Activated T-cell treated with anti-CD3 and anti-CD28 coated beads for 1 hour (primary cell): Measurements from ENCODE around the gene ALCAM.

Experiments
- DNase-seq: peaks from one replicate; pipeline ENCODE4 v3.0.0-alpha.2; 2020; ENCODE audit warnings: low read depth

The ALCAM gene

DNA sequence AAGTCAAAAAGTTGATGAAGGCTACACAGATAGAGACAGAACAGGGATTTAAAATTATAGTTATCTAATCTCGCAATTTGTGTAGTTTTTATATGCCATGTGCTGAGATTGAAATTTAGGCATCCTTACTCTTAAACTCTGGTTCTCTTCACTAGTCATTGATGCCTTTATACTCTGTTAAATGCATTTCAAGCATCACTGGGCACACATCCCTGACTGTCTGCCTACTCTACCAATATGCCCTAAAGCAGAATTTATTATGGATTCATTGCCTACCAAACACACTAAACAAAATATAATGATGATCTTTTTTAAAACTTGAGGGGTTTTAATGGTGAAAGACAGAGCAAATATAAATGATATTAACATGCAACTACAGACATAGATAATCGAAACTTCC, 10.3 kb upstream of the ALCAM start:
- no peak for DNase-seq

DNA sequence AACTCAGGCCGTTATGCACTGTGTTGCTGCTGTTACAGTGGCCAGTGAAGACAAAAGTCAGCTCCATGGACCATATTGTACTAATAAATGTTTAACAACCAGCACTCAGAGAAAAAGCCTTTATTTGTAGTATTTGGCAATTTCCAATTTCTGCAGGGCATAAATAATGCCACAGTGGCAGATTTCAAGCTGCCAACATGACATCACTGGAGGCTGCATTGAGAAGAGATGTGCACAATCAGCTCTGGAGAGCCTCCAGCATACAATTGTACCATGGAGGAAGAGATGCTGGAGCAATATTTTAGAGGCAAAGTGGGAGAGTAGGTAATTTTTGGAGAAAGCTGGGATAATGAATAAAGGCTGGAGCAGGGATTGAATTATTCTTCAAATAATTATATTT, 9.7 kb upstream of the ALCAM start:
- DNase-seq, result no peak

DNA sequence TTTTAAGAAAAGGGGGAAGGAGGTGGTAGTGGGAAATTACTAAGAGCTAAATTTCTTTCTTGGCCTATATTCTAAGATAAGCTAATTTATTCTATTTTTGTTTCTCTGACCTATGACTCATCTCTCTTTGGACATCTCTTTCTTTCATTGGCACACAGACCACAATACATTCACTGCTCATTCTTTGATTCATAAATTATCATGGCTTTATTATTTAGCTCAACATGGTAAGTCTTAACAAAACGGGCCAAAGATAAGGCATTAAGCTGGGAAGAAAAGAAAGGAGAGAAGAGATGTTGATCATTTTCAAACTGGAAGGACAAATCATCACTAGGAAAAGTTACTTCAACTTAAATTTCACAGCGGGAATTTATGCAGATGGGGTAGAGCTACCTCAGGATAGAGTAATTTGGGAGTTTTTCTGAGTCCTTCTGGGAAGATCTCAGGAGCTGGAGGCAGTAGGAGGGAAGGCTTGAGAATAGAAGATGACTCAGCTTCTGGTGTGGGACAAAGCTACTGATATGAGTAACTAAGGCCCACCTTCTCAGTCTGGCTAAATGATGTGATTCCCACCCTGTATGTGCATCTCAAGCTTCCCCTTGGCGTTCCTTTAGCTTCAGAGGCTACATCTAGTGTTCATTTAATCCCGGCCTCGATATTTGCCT, 7.5 kb upstream of the ALCAM start:
- DNase-seq, result no peak

DNA sequence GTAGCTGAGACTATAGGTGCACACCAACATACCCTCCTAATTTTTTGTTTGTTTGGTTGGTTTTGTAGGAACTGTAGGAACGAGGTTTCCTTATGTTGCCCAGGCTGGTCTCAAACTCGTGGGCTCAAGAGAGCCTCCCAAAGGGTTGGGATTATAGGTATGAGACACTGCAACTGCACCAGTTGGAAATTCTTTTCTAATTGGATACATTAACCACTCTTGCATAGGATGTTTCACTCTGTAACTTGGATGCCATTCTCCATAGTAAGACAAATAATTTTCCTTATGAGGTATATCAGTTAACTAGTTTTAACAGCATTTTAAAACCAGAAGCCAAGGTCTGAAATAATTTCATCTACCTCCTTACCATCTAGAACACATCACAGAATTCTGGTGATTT, 6.7 kb upstream of the ALCAM start:
- no peak for DNase-seq

DNA sequence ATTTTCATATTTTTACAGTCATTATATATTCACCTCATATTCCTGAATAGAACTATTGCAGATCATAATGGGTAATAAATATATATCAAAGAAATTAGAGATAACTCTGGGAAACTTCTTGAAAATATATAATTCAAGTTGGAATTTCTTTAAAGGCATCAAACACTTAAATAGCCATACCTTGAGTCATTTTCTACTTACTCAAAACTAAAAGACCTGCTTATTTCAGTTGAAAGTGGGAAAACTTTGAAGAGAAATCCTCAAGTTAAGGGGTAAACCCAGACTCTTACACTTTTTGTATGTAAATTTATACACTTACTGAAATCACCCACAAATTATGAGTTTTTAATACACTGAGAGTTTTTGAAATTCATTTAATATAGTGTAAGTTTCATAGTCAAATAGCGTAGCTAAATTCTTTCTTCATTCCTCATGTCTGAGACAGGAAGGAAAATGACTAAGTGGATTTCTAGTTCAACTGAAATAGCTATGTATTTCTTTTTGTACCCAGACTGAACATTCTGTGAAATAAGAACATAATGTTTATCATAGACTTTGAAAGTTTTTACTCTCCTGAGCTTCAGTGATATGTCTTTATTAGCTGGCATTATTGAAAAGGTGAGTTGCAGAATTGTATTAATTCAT, 4.6 kb upstream of the ALCAM start:
- no peak for DNase-seq

DNA sequence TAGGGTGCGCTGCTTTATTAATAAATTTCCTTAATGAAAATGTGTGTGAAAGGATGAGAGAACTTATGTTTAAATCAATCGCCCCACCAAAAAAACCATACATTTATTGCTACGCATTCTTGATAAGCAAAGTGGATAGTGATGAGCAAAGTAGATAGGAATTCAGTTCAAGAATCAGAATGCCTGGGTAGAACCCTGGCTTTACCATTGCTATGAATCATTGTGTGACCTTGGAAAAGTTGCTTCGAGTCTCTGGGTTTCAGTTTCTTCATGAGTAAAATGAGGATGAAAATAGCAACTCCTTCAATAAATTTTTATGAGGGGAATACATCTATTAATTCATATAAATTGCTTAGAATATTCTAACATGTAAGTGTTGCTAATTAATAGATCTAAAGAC, 2.6 kb upstream of the ALCAM start:
- DNase-seq, result no peak

DNA sequence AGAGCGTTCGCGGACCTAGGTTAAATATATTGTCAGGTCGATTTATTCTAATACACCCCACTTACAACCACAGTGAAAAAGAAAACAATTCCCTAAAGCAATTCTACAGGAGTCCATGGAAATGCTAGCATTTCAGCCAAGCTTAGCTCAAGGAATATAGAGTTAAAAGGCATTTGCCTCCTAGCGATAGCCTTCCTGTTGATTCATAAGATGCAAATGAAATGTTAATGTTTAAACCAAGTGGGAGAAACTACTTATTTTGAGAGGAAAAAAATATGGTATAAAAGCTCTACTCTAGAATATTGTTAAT, 1.7 kb upstream of the ALCAM start:
- no peak for DNase-seq

DNA sequence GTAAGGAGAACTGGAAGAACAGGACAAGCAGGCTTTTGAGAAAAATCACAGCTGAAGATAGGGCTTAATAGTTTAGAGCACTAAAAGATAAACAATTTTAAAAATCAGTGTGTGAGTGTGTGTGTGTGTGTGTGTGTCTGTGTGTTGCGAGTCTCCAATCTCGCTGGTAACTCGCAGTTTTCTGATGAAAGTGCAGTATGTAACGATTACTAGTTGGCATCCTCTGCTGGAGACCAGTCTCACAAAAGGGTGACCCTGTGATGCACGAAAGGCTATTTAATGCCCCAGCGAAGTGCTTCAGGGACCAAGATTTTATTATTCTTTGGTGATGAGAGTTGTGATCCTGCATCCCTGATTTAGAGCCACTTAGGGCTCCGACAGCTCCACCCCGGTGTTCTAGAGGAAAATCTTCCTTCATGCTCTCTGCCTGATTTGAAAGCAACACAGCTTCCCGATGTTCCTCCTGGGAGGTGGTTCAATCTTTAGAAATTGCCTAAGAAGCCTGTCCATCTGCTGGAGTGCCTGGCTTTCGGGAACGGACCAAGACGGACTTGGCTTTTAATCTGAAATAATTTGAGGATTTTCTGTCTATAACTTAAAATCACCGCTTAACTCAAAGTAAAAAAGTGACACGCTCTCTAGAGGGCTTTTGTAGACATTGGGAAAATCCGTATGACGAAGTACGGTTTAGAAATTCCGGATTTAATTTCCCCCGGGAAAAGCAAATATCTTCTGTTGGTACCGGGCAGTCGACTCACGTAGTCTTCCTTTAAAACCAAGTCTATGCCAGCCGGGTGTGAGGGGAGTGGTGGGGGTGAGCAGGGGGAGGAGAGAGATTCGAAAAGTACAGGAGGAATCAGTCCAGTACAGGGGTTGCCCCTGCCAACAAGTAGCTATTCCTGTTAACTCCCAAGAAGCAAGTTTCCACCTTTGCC, 1.1 kb upstream of the ALCAM start:
- no peak for DNase-seq

DNA sequence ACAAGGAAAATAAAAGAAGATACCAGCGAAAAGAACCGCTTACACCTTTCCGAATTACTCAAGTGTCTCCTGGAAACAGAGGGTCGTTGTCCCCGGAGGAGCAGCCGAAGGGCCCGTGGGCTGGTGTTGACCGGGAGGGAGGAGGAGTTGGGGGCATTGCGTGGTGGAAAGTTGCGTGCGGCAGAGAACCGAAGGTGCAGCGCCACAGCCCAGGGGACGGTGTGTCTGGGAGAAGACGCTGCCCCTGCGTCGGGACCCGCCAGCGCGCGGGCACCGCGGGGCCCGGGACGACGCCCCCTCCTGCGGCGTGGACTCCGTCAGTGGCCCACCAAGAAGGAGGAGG, 325 bp downstream of the ALCAM start:
- DNase-seq, result no peak

DNA sequence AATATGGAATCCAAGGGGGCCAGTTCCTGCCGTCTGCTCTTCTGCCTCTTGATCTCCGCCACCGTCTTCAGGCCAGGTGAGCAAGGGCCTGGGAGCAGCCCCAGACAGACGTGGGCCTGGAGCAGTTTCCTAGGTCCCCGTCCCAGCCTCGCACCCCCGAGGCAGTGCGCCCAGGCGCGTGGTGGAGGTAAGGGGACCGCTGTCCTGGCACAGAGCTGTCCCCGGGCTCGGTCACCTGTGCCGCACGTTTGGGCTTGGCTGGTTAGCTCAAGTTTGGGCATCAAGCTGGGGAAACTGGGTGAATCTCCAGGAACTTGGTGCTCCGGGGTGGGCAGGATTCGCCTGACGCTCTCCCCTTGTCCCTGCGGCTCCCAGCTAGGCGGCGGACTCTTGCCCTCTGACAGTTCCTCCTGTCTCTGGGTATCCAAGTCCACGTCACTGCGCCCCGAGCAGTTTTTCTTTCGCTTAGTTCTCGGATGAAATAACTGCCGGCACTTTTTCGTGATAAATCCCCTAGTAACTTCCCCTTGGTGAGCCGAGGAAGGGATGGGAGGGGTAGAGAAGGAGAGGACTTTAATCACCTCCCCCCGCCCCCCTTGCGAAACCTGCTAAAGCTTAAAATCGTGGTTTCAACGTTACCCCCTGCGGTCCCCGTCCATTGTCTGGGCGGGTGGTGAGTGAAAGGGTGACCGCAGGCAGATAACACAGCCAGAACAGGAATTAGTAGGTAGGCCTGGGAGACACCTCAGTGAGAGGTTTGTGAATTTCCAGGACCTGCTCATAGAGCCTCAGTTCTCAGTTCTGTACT, 901 bp downstream of the ALCAM start:
- DNase-seq, result peak; percentile 12

DNA sequence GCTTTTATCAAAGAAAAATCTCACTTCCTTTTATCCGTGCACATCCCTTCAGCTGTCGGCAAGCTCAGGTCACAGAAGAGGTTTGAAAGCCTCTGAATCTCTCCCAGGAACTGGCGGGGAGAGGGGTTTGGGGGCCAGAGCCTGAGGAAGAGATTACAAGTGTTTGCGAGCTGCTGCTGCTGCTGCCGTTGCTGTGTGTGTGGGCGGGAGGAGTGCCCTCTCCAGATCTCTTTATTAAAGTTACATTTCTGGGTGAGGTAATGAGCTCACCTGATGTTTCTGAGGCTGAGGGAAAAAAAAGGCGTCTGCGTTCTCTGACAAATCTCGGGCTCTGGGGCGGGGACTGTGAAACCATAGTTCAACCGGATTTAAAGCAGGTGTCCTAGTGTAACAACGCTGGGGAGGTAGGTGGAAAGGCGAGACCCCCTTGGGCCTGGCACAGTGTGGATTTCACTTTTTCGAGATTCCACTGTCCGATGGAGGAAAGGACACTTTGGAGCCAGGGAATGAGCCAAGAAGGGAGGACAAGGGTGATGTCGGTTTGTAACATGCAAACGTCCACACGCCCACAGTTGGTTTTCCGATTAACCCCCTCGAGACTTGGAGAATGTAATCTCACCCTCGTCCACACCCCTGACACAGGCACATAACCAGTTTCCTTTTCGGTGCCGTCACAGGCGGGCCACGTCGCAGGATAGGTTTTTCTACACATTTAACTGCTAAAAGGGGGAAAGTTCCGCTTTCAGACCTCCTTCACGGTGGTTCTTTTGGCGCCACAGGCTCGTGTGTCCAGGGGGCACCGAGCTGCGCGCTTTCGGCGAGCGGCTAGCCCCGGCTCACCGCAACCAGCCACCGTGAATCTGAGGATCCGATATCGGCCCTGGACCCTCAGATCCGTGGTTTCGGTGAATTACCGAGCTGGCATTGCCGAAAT, 2.1 kb downstream of the ALCAM start:
- DNase-seq, result peak; percentile 50

DNA sequence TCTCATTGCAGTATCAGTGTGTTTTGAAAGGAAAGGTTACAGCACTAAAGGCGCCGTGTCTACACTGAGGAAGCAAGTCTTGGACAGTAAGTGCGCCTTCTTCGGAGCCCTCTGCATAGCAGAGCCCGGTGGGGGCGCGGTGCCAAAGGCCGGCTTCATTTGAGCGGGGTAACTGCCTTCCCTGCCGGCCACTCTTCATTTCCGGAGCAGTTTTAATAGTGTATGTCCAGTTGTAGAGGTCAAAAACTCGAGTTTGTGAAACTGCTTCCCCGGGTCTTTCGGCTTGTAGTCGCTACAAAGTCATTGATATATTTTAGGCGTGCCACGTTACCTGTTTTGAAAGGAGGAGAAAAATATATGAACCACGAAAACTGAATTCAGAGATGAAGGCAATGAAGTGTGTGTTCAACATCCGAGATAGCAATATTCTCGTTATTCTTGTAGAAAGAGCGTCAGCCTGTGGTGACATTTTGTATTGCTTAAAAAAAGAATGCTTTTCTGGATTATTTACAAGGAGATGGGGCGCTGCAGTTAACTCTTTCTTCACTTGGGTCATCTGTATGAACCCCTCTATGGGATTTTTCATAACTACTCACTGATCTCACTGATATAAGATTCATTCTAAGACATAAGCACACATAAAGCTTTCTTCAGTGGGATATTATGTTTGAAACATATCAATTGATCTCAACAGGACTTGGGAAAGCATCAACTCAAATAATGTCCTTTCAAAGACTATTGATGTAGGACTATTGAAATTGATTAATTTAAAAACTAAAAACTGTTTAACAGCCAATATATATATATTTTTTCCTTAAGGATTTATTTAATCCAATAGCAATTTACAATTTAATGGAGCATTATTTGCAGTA, 3.0 kb downstream of the ALCAM start:
- DNase-seq, result no peak

DNA sequence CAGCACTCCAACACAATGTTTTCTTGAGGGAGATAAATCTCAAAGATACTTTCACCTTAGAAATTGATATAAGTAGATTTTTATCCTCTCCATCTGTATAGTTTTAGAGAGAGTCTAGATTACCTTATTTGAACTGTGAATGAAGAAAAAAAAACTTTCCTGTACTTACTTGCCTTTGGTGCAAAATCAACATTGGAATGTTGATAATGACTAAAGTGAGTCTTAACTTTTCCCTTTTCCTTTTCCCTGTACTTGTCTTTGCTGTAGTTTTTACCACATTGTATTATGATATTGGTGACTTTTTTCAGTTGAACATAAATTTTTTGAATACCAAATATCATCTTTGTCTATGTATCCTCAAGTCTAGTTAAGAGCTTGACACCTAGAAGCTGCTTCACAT, 6.7 kb downstream of the ALCAM start:
- no peak for DNase-seq

DNA sequence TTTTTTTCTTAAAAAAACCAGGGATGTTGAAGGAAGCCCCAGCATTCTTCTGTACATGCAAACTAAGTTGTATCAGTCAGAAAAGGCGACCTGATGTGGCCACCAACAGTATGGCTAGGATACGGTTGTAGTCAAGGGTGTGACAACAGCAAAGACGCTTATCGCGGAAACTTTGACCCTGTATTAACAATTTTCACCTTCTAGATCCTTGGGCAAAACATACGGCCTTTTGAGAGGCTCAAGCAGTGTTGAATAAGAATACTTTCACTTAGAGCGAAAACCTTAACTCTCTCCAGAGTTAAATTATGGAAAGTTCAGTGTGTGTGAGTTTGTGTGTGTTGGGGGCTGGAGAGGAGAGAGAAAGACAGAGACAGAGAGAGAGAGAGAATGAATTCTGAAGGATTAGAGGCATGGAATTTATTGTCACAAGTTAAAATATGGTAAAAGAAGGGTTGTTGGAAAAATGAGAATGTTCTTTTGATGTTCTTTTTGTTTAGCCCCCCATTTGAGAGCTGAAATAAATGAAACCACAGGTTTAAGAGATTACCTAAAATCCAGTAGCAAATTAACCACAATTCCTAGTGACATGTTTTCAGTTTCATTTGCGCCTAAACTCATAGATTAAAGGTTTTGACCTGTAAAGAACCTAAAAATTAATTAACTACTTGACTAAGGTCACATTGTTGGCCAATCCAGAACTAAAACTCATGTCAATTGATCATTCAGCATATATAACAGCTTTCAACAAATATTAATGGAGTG, 9.2 kb downstream of the ALCAM start:
- DNase-seq, result no peak

DNA sequence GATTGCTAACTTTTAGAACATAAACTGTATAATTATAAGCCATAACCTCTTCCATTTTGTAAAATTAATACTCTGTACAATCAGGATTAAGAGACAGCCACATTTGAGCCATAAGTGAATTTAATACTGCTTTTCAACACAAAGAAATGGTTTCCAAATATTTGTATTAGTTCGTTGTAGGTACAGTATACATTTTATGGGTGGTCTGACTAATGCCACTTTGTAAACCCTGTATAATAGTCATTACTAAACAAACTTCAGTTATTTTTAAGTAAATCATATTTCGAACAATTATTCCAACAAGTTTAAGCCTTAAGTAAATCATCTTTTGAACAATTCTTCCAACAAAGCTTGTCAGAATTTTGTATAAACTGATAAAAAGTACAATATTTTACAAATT, 11.0 kb downstream of the ALCAM start:
- no peak for DNase-seq

DNA sequence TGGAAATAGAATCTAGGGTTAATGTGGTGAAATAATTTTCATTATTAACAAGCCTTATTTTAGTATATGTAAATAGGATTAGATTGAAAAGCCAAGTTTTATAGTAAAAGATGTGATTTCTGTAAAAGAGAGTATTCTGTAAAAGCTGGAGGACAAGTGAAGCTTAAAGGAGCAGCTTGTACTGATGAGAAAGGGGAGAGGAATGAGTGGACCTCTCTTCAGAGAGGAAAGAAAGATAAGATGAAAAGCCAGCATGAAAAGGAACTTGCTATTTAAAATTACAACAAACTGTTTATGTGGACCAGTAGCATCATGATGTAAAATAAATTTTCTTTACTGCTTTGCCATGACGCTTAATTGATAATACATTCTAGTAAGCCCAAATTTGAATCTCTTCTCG, 18.5 kb downstream of the ALCAM start:
- no peak for DNase-seq

DNA sequence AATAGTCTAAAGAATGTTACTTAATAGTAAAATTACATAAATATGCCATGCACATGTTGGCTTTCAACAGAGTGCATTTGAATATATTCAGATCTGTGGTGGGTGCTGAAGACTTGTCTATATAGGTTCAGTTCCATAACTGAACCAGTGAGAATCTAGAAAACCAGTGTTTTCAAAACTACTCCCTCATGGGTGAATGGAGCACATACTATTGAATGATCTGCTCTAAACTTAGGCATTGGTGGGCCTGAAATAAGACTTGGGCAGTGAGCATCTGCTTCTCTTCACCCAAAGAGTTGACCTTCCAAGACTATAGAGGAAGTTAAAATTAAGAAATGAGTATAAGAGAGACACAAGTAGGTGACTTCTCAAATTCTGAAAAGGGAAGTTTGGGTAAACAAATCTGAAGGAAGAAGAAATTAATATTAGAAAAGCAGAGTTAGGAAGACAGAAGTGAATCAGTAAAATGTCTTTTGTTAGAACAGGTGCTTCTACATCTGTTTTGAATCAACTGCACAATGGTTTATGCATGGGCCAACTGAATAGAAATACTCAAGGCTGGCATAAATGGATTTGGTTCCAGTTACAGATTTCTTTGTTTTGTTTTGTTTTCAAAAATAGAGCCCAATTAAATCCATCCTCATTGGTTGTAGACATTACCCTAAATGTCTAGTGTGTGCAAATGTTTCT, 19.3 kb downstream of the ALCAM start:
- DNase-seq, result no peak

DNA sequence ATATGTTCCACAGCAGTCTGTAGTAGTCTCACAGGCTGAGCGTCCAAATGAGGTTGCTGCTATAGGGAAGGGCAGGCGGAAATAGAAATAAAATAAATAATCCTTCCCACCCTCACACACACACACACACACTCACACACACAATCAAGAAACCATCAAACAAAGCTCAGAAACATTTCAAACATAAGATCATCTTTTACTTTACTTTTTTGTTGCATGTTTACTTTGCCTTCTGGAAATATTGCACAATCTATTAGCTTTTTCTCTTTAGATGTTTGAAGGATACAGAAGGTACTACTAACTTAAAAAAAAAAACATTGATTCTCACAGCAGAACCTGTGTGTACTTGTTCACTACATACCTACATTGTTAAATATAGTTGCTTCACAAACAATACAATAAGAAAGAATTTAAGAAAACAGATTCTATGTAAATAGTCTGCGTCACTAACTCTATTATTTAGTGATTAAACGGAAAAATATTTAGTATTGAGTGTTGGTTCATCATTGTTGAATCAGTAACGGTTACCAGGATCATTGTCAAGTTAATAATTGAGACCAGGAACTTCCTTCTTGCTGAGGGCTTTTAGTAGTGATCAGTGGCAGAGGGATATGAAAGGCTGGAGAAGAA, 20.5 kb downstream of the ALCAM start:
- DNase-seq, result no peak

DNA sequence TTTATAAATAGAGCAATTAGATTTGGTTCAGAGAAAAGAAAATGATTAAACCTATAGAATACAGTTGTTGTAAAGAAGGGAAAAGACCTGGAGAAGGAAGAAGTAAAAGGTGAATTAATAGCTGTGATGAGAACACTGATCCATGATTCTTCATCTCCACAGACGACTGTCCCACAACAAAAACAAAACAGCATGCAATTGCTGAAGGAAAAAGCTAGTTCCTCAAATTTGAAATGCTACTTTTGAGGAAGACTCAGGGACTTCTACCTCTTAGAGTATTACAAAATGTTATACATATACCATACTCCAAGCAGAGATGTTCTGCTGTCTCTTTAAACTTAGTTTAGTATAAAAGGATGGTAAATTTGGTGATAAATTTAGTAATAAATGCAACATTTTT, 21.5 kb downstream of the ALCAM start:
- no peak for DNase-seq
